Stimulated activated CD4-positive, alpha-beta T cell treated with anti-CD3 and anti-CD28 coated beads, Interleukin-15, amount 100 ng/mL, for 24 hours (primary cell): ENCODE results near the gene TMEM271.

Experiments used
- DNase-seq: peaks from one replicate; pipeline ENCODE4 v3.0.0-alpha.2; 2020

The TMEM271 gene, protein sequence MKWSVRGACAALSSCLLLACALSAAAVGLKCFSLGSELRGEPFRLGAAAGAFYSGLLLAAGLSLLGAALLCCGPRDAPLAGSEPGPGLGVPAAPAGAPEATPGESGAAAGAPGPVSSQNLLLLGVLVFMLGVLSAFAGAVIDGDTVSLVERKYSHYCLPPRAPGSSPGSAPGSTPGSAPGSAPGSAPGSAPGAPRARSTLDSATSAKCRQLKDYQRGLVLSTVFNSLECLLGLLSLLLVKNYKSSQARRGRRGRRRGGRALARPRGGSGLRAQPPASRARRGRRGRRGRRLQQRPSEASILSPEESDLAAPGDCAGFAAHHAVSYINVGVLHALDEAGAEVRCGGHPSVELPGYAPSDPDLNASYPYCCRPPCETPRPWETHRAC

GRCh38 chr4:576245-576821, at the start of gene TMEM271:
TSS of gene TMEM271 (minus strand) at chr4:576295. CDS start at chr4:576062, 233 bp downstream.
- DNase-seq = no peak

DNA sequence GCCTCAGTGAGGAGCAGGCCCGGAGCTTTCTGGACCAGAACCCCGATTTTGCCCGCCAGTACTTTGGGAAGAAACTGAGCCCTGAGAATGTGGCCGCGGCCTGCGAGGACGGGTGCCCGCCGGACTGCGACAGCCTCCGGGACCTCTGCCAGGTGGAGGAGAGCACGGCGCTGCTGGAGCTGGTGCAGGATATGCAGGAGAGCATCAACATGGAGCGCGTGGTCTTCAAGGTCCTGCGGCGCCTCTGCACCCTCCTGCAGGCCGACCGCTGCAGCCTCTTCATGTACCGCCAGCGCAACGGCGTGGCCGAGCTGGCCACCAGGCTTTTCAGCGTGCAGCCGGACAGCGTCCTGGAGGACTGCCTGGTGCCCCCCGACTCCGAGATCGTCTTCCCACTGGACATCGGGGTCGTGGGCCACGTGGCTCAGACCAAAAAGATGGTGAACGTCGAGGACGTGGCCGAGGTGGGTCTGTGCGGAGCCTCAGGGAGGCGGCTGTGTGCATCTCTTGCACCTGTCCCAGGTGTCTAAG, 49.6 kb upstream of the TMEM271 start:
- no peak for DNase-seq

DNA sequence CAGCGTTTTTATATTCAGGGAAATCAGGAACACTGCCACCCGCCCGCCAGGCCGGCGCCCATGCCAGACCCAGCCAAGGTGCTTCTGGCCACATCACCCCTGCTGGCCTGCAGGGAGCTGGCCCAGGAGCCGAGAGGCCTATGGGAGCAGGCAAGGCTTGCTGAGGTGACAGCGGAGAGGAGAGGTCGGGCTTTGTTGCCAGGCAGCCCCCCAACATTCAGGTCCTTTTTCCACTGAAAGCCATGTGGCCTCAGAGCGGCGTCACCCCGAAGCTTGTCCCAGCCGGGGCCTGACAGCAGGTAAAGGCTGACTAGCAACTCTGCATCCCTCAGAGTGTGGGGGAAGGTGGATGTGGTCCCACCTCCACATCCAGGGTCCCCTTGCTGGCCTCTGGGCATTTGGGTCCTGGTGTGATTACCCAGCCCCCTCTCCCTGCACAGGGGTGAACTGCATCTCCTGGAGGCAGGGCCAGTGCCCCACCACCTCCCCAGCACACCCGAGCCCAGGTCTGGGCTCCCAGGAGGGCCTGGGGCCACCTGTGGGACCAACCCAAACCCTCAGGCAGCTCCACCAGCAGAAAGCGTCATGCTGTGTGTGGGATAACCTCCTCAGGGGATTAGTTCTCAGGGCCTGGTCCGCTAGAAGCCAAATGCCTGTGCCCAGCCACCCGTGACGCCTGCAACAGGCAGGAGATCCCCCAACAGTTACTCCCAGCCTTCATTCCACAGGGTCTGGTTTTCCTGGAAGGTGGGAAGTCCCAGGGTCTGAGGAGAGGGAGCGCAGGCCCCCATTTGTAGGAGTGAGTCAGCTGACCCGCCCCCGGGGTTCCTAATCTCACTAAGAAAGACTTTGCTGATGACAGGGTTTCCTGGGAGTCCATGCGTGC, 48.9 kb upstream of the TMEM271 start, which contains the start of gene PDE6B:
Gene PDE6B (plus strand): TSS at position 869 of the 886 bp plus-strand sequence. CDS start 54 bp downstream, outside the sequence.
- DNase-seq = no peak

DNA sequence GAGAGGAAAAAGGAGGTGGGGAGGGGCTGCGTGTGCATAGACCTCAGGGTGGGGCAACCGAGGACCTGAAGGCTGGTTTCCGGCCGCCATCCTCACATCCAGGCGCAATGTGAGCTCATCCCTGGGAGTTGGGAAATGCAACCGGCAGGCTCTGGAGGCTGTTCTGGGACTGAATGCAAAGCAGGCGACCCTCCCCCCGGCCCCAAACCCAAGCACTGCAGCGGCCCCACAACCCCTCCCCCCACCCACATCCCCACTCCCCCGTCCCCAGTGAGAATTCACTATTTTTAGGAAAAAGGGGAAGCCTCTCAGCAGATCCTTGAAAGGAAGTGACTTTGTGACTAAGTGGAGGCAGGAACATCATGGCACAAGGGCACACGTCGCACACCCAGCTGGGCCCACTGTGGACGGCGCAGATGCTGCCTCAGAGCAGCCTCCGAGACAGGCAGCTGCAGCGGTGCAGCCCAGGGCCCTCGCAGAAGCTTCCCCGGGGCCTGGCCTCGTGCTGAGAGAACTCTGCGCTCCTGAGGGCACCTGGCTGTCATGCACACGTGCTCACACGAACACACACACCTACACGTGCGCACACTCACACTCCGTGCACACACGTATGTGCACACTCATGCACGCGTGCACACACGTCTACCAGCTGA, 47.9 kb upstream of the TMEM271 start:
- no peak for DNase-seq

GRCh38 chr4:622996-623913, 47.2 kb upstream of the TMEM271 start:
- no peak for DNase-seq

DNA sequence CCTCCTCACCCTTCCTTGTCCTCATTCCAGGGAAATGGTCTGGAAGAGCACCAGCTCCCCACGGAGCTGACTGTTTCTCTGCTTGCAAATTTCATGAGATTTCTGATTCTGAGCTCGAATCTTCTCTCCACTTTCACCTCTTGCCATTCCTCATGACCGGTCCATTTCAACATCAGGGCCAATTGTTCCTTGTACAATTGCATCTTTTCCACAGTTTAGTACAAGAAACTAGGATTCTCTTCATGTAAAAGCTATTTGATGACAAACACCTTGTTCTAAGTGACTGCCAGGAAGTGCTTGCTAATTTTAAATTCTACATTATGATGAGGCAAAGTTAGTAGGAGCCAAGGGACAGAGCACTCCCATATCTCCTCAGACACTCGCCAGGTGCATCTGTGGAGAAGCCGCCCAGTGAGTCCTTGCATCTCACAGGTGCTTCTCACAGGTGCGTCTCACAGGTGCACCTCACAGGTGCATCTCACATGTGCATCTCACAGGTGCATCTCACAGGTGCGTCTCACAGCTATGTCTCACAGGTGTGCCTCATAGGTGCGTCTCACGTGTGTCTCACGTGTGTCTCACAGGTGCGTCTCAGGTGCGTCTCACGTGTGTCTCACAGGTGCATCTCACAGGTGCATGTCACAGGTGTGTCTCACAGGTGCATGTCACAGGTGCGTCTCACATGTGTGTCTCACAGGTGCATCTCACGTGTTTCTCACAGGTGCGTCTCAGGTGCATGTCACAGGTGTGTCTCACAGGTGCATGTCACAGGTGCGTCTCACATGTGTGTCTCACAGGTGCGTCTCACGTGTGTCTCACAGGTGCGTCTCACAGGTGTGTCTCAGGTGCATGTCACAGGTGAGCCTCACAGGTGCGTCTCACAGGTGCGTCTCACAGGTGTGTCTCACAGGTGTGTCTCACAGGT, 46.2 kb upstream of the TMEM271 start:
- no peak for DNase-seq

DNA sequence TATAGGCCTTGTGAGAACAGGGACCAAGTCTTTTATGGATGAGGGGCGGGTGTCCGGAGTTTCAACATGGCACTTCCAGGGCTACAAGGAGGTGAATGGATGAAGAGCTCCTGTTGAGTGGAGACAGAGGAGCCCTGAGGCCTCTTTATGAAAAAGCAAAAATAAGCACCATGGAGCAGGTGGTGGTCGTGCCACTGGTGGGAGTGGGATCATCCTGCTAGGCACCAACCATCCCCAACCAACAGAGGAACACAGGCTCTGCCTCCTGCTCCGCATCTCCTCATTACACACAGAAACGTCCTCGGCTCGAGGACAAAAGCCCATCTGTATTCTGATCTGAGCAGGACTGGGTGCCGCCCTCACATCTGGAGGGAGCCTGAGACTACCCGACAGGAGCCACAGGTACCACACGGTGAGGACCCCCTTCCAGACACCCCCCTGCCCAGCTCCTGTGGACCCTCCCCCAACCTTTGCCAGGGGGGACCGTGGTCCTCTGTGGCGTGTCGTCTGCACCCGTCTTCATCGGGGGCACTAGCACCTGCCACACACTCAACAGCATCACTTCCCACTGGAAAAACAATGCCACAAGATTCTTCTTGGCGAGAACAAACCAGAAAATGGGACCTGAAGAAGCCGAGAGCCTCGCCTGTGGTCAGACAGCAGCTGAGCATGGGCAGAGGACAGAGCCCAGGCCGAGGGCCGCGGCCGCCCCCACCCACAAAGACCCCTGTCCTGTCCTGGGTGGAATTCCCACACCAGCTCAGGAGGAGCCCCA, 45.4 kb upstream of the TMEM271 start:
- DNase-seq = no peak

DNA sequence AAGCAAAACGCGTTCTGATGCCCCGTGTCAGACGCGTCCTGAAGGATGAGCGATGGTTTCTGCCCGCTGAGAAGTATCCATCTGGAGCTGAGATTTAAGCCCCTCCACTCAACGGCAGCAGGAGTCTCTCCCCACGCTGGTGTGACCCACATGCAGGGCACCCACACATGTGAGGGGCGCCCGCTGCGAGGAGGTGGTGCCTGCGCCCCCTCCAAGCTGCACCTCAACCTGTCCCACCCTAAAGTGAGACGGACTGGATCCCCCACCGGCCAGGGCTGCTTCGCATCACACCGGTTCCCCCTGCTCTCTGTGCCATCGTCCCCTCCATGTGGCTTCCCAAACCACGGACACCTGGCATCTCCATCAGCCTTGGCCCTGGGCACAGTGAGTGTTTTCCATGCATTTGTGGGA, 44.8 kb upstream of the TMEM271 start:
- DNase-seq = no peak

DNA sequence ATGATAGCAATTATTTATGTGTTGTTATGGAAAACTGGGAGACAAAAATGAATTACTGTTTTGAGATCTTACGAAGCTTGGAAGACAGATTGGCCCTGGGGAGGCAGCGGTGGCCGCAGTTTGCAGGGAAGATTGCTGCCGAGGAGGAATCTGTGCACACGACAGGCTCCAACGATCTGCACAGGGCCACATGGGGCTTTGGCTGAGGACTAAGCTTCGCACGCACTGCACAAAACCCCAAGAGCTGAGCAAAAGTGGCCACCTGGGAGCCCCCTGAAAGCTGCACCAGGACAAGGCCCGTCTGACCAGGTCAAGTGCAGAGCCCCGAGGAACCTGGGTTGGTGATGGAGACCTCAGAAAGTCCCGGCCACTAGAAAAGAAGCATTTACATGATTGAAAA, 44.1 kb upstream of the TMEM271 start:
- no peak for DNase-seq

DNA sequence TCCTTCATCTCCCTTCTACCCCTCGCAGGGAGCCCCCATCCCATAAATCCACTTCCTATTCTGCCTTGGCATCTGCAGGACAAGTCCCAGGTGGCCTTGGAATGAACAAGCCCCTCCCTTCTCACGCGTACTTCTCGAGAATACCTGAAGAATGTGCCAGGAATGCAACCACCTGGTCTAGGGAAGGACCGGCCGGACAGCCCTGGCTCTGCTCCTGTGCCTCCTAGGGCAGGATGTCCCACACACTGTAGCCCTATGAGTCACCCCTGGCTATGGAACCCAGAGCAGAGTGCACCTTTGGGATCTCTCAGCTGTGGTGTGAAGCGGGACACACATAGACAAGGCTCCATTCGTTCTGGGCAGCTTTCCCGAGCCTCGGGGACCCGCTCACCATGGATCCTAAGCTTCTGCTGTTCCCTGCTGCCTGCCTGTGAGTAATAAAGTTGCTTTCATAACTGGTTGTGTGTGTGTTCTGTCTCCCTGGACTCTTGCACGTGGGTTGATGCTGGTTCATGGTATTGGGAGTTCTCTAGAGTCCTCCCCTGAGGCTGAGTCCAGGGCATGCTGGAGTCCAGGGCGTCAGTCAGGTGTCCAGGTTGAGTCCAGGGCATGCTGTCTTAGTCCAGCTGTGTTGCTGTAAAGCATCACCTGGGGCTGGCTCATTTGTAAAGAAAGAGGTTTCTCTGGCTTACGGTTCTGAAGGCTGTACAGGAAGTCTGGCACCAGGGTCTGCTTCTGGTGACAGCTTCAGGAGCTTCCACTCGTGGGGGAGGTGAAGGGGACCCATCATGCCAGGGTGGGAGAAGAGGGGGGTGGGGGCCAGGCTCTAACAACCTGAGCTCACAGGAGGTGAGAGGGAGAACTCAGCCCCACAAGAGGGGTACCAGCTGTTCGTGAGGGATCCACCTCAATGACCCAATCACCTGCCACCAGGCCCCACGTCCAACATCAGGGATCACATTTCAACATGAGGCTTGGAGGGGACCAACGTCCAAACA, 41.8 kb upstream of the TMEM271 start:
- no peak for DNase-seq

DNA sequence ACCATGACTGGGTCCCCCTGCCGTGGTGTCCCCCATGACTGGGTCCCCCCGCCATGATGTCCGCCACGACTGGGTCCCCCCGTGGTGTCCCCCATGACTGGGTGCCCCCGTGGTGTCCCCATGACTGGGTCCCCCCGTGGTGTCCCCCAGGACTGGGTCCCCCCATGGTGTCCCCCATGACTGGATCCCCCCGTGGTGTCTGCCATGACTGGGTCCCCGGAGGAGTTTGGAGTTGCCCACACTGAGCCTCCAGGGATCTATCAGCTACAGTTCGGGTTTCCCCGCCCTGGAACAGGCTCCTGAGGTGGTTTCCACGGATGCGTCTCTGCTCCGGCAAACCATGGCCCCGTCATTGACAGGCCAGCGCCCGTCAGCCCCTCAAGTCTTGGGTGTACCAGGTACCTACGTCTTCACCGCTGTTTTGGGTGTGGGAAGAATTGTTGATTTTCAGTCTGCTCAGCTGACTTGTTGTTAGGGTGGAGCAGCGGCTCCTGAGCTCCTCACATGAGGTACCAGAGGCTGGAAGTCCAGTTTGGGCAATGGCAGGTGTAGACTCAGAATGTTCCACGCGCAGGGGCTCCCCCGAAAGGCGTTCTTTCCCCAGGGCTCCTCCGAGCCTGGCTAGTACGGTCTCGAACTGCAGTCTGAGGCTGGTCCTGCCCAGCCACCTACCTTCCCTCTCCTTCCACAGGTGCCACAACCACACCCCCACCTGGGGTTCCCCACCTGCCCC, 41.0 kb upstream of the TMEM271 start:
- DNase-seq = no peak

- DNase-seq = no peak
These were observed 40.0 kb upstream of the TMEM271 start for GRCh38 chr4:616091-616490.

- DNase-seq = no peak
These were observed 37.0 kb upstream of the TMEM271 start for GRCh38 chr4:613126-613525.

DNA sequence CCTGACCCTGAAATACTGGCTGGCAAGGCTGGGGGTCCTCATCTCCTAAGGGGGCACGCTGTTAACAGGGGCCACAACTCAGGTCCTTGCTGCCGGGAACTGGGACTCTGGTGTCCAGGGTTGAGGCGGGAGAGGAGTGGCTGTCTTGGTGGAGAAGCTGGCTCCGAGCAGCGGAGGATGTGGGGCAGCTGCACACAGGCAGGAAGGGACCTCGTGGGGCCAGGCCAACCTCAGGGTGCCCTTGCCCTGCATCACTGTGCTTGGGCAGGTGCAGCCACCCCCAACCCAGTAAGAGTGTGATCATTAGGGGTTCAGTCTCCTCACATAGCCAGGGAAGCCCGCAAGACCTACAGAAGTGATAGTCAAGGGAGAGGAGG, 36.6 kb upstream of the TMEM271 start:
- no peak for DNase-seq

GRCh38 chr4:612052-612748, 36.1 kb upstream of the TMEM271 start:
- DNase-seq = no peak

DNA sequence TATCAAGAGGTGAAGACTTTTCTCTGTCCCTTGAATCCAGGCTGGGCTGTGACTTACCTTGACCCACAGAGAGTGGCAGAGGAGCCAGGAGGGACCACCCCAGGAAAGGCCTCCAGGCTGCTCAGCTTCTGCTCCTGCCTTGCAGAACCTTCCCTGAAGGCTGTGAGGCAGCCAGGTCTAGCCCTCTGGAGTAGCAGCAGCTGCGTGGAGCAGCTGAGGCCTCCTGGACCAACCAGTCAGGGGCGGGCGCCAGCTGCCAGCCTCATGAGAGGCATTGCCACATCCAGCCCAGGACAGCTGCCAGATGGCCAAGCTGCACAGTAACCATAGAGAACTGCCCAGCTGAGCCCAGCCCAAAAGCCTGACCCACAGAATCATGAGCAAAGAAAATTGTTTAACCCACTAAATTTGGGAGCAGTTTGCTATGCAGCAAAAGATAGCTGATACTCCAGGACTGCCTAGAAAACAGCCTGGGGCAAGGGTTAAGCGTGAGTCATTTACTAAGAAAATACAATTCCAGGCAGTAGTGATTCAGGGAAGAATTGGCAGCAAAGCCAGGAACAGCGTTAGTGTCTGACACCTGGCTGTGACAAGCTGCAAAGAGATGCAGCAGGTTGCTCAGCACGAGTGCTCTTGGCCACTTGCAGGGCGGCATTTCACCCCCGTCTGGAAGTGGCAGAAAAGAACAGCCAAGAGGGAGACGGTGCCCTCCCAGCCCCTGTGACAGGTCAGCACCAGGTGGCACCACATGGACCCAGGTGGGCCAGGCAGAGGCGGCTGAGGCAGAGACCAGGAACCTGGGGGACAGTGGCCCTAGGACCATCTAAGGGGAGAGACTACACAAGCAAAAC, 34.5 kb upstream of the TMEM271 start:
- DNase-seq = no peak
